ENCODE measurements around the gene VAMP8.
"Not testable (repeated sequence)": the region's sequence is repeated elsewhere in the genome, so short reads cannot be mapped to it uniquely, and the experiment has no call there.

Gene VAMP8

GRCh38 chr2:85548608-85548900 is 28.8 kb upstream of the VAMP8 start:
- no peak overlapping the region for H3K27ac ChIP-seq (ENCODE audit: low read depth, low read length)

GRCh38 chr2:85549095-85549494 is 28.3 kb upstream of the VAMP8 start:
- Histone ChIP-seq H3K9ac (ENCODE audit: low read length) (no peak overlapping the region), H3K4me1 (ENCODE audit: insufficient read depth, low read length) (peaks cover 7% of the 10 kb centered on the region), H3K36me3 (ENCODE audit: insufficient read depth, low read length) (peaks cover 64% of the 10 kb centered on the region), H3K27me3 (ENCODE audit: control insufficient read depth in 1 of 2, insufficient read depth in 2 of 2, low read length in 2 of 2) (no peaks in the 10 kb centered on the region), H3K27ac (ENCODE audit: low read depth, low read length) (no peak overlapping the region), H3K9me3 (ENCODE audit: low read length) (no peaks in the 10 kb centered on the region), H3K4me3 (ENCODE audit: low read depth in 1 of 2, low read length in 2 of 2) (no peak overlapping the region)

More at GRCh38 chr2:85548608-85548900, 28.8 kb upstream of the VAMP8 start:
- H3K27me3 ChIP-seq (ENCODE audit: control insufficient read depth in 1 of 2, insufficient read depth in 2 of 2, low read length in 2 of 2): no peaks in the 10 kb centered on the region
- no peak overlapping the region for H3K4me3 ChIP-seq (ENCODE audit: low read depth in 1 of 2, low read length in 2 of 2)
- H3K4me1 ChIP-seq (ENCODE audit: insufficient read depth, low read length): peaks cover 8% of the 10 kb centered on the region
- H3K9ac ChIP-seq (ENCODE audit: low read length): no peak overlapping the region
- peaks cover 66% of the 10 kb centered on the region for H3K36me3 ChIP-seq (ENCODE audit: insufficient read depth, low read length)
- H3K9me3 ChIP-seq (ENCODE audit: low read length): no peaks in the 10 kb centered on the region

GRCh38 chr2:85549826-85550225 is 27.6 kb upstream of the VAMP8 start:
- Histone ChIP-seq H3K9me3 (ENCODE audit: low read length) (no peaks in the 10 kb centered on the region), H3K9ac (ENCODE audit: low read length) (peak overlapping the region; percentile 10), H3K4me3 (ENCODE audit: low read depth in 1 of 2, low read length in 2 of 2) (no peak overlapping the region), H3K27ac (ENCODE audit: low read depth, low read length) (no peak overlapping the region), H3K27me3 (ENCODE audit: control insufficient read depth in 1 of 2, insufficient read depth in 2 of 2, low read length in 2 of 2) (no peaks in the 10 kb centered on the region), H3K36me3 (ENCODE audit: insufficient read depth, low read length) (peaks cover 65% of the 10 kb centered on the region), H3K4me1 (ENCODE audit: insufficient read depth, low read length) (no peaks in the 10 kb centered on the region)

GRCh38 chr2:85550486-85550885 is 26.9 kb upstream of the VAMP8 start:
- H3K36me3 ChIP-seq (ENCODE audit: insufficient read depth, low read length): peaks cover 66% of the 10 kb centered on the region
- H3K9ac ChIP-seq (ENCODE audit: low read length): peak overlapping the region; percentile 10
- no peaks in the 10 kb centered on the region for H3K9me3 ChIP-seq (ENCODE audit: low read length)
- H3K4me1 ChIP-seq (ENCODE audit: insufficient read depth, low read length): no peaks in the 10 kb centered on the region
- no peak overlapping the region for H3K4me3 ChIP-seq (ENCODE audit: low read depth in 1 of 2, low read length in 2 of 2)
- H3K27me3 ChIP-seq (ENCODE audit: control insufficient read depth in 1 of 2, insufficient read depth in 2 of 2, low read length in 2 of 2): no peaks in the 10 kb centered on the region
- H3K27ac ChIP-seq (ENCODE audit: low read depth, low read length): no peak overlapping the region

- H3K4me3 ChIP-seq (ENCODE audit: low read depth in 1 of 2, low read length in 2 of 2): no peak overlapping the region
- no peaks in the 10 kb centered on the region for H3K27me3 ChIP-seq (ENCODE audit: control insufficient read depth in 1 of 2, insufficient read depth in 2 of 2, low read length in 2 of 2)
- H3K36me3 ChIP-seq (ENCODE audit: insufficient read depth, low read length): peaks cover 60% of the 10 kb centered on the region
- no peak overlapping the region for H3K27ac ChIP-seq (ENCODE audit: low read depth, low read length)
- no peaks in the 10 kb centered on the region for H3K9me3 ChIP-seq (ENCODE audit: low read length)
- H3K4me1 ChIP-seq (ENCODE audit: insufficient read depth, low read length): no peaks in the 10 kb centered on the region
- no peak overlapping the region for H3K9ac ChIP-seq (ENCODE audit: low read length)
Measured at GRCh38 chr2:85551698-85552678, 25.4 kb upstream of the VAMP8 start.

GRCh38 chr2:85553184-85553583 is 24.2 kb upstream of the VAMP8 start:
- H3K36me3 ChIP-seq (ENCODE audit: insufficient read depth, low read length): peaks cover 60% of the 10 kb centered on the region
- H3K4me3 ChIP-seq (ENCODE audit: low read depth in 1 of 2, low read length in 2 of 2): no peak overlapping the region
- no peaks in the 10 kb centered on the region for H3K4me1 ChIP-seq (ENCODE audit: insufficient read depth, low read length)
- H3K9ac ChIP-seq (ENCODE audit: low read length): no peak overlapping the region
- no peak overlapping the region for H3K27ac ChIP-seq (ENCODE audit: low read depth, low read length)
- H3K27me3 ChIP-seq (ENCODE audit: control insufficient read depth in 1 of 2, insufficient read depth in 2 of 2, low read length in 2 of 2): no peaks in the 10 kb centered on the region
- H3K9me3 ChIP-seq (ENCODE audit: low read length): no peaks in the 10 kb centered on the region

- no peak overlapping the region for H3K4me3 ChIP-seq (ENCODE audit: low read depth in 1 of 2, low read length in 2 of 2)
- peaks cover 4% of the 10 kb centered on the region for H3K4me1 ChIP-seq (ENCODE audit: insufficient read depth, low read length)
- no peaks in the 10 kb centered on the region for H3K9me3 ChIP-seq (ENCODE audit: low read length)
- H3K36me3 ChIP-seq (ENCODE audit: insufficient read depth, low read length): peaks cover 54% of the 10 kb centered on the region
- H3K27me3 ChIP-seq (ENCODE audit: control insufficient read depth in 1 of 2, insufficient read depth in 2 of 2, low read length in 2 of 2): no peaks in the 10 kb centered on the region
- H3K27ac ChIP-seq (ENCODE audit: low read depth, low read length): no peak overlapping the region
- H3K9ac ChIP-seq (ENCODE audit: low read length): no peak overlapping the region
Measured at GRCh38 chr2:85554980-85555612, 22.3 kb upstream of the VAMP8 start.

GRCh38 chr2:85557130-85557529 is 20.3 kb upstream of the VAMP8 start:
- no peak overlapping the region for H3K9ac ChIP-seq (ENCODE audit: low read length)
- H3K9me3 ChIP-seq (ENCODE audit: low read length): no peaks in the 10 kb centered on the region
- H3K27me3 ChIP-seq (ENCODE audit: control insufficient read depth in 1 of 2, insufficient read depth in 2 of 2, low read length in 2 of 2): no peaks in the 10 kb centered on the region
- no peak overlapping the region for H3K4me3 ChIP-seq (ENCODE audit: low read depth in 1 of 2, low read length in 2 of 2)
- peaks cover 35% of the 10 kb centered on the region for H3K36me3 ChIP-seq (ENCODE audit: insufficient read depth, low read length)
- H3K27ac ChIP-seq (ENCODE audit: low read depth, low read length): no peak overlapping the region
- peaks cover 11% of the 10 kb centered on the region for H3K4me1 ChIP-seq (ENCODE audit: insufficient read depth, low read length)

GRCh38 chr2:85558160-85558559 is 19.2 kb upstream of the VAMP8 start:
- Histone ChIP-seq H3K4me1 (ENCODE audit: insufficient read depth, low read length) (peaks cover 11% of the 10 kb centered on the region), H3K27me3 (ENCODE audit: control insufficient read depth in 1 of 2, insufficient read depth in 2 of 2, low read length in 2 of 2) (no peaks in the 10 kb centered on the region), H3K27ac (ENCODE audit: low read depth, low read length) (no peak overlapping the region), H3K9ac (ENCODE audit: low read length) (no peak overlapping the region), H3K9me3 (ENCODE audit: low read length) (no peaks in the 10 kb centered on the region), H3K36me3 (ENCODE audit: insufficient read depth, low read length) (peaks cover 25% of the 10 kb centered on the region), H3K4me3 (ENCODE audit: low read depth in 1 of 2, low read length in 2 of 2) (no peak overlapping the region)

GRCh38 chr2:85560403-85560726 is 17.0 kb upstream of the VAMP8 start:
- H3K4me3 ChIP-seq (ENCODE audit: low read depth in 1 of 2, low read length in 2 of 2): peak overlapping the region; percentile 54 to 98
- H3K9ac ChIP-seq (ENCODE audit: low read length): peak overlapping the region; percentile 50
- H3K9me3 ChIP-seq (ENCODE audit: low read length); H3K36me3 ChIP-seq (ENCODE audit: insufficient read depth, low read length); H3K27ac ChIP-seq (ENCODE audit: low read depth, low read length); H3K27me3 ChIP-seq (ENCODE audit: control insufficient read depth in 1 of 2, insufficient read depth in 2 of 2, low read length in 2 of 2): not testable (repeated sequence)
- H3K4me1 ChIP-seq (ENCODE audit: insufficient read depth, low read length): peaks cover 11% of the 10 kb centered on the region

- Histone ChIP-seq H3K27ac (ENCODE audit: low read depth, low read length) (peak overlapping the region; percentile 75), H3K36me3 (ENCODE audit: insufficient read depth, low read length) (peaks cover 5% of the 10 kb centered on the region), H3K27me3 (ENCODE audit: control insufficient read depth in 1 of 2, insufficient read depth in 2 of 2, low read length in 2 of 2) (no peaks in the 10 kb centered on the region), H3K9me3 (ENCODE audit: low read length) (no peaks in the 10 kb centered on the region), H3K9ac (ENCODE audit: low read length) (peak overlapping the region; percentile 50), H3K4me3 (ENCODE audit: low read depth in 1 of 2, low read length in 2 of 2) (peak overlapping the region; percentile 54 to 98), H3K4me1 (ENCODE audit: insufficient read depth, low read length) (peaks cover 11% of the 10 kb centered on the region)
Measured at GRCh38 chr2:85560812-85561279, 16.5 kb upstream of the VAMP8 start.
